GM18526 (cell line): ENCODE measurements around the gene MATN1.
A peak's percentile ranks its signal among the peaks of the same experiment; 100 is the strongest.

Experiments used
- POLR2A ChIP-seq: IDR thresholded peaks from 3 replicates; pipeline ENCODE4 v1.6.1; 2011; ENCODE audit not compliant: insufficient read length; ENCODE audit errors: extremely low read depth

MATN1 gene

DNA sequence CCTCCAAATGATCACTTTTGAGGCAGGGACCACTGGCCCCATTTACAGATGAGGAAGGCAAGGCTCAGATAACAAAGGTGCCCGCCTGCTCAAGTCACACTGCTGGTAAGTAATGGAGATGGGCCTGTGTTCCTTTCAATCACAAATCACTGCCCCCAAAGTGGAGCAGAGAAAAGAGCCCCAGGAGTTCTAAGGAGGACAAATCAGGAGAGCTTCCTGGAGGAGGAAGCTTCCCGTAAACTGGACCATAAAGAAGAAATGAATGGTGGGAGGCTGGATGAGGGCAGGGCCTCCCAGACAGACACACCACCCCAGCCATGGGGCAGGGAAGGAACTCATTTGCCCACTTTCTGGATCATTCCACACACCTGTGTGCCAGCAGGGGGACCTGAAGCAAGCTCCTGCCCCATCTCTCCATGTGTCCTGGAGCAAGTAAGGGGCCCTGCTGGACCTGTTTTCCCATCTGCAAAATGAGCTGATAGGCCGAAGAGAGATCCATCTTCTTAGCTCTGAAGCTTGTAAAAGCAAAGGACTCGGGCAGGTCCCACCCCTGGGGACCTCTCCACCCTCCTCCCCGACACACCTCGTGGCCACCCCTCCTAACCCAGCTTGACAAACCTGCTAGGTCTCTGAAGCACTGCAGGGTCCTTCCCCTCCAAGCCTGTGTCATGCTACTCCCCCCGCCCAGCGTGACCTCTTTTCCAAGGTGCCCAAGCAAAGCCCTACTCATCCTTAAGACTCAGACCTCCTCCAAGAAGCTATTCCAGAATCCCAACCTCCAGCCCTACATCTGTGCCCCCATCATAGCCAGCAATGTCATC lies 28.7 kb upstream of the MATN1 start:
- no peak for TF ChIP-seq POLR2A

GRCh38 chr1:30750731-30751291 lies 27.4 kb upstream of the MATN1 start:
- peak; percentile 47 for TF ChIP-seq POLR2A

GRCh38 chr1:30749691-30750583 lies 26.6 kb upstream of the MATN1 start:
- peak; percentile 42 for TF ChIP-seq POLR2A

DNA sequence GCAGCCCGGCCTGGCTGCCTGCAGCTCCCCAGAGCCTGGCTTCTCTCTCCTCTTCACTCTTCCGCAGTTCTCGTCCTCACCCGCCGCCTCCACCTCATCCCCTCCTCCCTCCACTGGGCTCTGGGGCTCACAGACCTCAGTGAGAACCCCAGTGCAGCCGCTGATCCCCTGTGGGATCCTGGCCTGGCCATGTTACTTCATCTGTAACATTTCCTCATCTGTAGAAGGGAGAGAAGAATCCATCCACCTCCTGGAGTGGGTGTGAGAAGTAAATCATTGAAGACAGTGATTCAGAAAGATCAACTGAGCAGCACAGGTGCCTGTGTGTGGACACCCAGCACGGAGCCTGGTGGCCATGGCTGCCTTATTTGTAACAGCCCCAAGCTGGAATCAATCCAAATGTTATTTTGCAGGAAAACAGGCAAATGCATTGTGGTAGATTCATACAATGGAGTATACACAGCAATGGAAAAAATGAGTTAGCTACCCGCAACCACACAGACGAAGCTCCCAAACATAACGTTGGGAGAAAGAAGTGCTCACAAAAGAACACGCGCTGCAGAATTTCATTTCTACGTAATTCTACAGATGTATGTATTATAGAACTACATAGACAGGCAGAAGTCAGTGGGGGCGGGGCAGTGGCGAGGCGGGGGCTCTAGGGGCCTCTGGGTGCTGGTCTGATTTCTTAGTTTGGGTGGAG lies 25.5 kb upstream of the MATN1 start:
- TF ChIP-seq POLR2A: peak; percentile 41

DNA sequence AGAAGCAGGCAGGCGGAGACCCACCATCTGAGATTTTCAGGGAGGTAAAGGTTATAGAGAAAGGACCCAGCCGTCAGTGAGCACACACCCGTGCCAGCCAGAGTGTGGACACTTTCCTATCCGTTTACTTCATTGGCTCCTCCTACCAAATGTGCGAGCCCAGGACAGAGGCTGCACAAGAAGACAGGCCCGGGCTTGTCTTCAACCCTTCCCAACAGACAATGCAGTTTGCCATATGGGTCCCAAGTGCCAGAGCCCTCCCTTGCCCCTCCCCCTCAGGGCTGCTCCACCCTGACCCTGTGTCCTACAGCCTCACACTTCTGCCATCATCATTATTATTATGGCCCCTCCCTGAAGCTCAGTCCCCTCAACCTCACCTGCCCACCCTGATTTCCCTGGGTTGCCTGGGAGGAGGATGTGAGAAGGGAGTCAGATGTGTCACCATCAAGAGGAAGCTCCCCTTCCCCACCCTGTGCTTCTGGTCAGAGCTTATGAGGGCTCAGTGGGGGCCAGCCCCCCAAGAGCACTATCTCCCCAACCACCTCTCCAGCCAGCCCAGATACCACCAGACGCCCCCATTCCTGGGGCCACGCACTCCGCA lies 24.8 kb upstream of the MATN1 start:
- peak; percentile 10 for TF ChIP-seq POLR2A

- no peak for TF ChIP-seq POLR2A
These were observed 23.9 kb upstream of the MATN1 start for GRCh38 chr1:30747033-30748008.

GRCh38 chr1:30746212-30747032 lies 23.0 kb upstream of the MATN1 start:
- peak; percentile 16 for TF ChIP-seq POLR2A

GRCh38 chr1:30745834-30746208 lies 22.4 kb upstream of the MATN1 start:
- TF ChIP-seq POLR2A: peak; percentile 9

DNA sequence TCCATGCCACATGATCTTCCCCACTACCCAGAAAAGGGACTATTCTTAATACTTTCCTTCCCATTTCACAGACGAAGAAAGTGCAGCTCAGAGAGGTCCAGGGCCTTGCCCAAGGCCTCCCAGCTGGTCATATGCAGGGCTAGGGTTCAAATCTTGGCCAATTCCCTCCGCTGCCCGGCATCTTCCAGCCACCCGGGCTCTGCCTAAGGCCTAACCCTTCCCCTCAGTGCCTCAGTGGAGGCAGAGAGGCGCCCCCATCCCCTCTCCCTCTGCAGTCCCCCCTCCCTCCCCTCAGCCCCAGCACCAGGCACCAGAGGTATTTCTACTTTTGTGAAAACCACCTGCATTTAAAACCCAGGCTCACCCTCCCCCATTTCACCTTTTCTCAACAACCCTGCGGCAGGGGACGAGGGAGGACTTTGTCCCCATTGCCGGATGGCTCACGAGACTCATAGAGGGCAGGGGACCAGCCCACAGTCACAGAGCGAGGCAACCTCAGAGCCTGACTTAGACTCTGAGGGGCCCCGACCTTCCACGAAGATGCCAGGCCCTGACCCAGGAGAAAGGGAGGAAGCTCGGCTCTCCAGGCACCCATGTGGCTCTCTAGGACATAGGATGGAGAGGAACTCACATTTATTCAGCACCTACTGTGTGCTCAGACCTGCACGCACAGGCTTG lies 21.9 kb upstream of the MATN1 start:
- TF ChIP-seq POLR2A: no peak

- no peak for TF ChIP-seq POLR2A
These were observed 20.8 kb upstream of the MATN1 start for GRCh38 chr1:30744060-30744756.

- TF ChIP-seq POLR2A: no peak
These were observed 20.2 kb upstream of the MATN1 start for GRCh38 chr1:30743584-30744059.
